GM12892 (cell line): ENCODE data around the gene PITPNC1.
"Not testable (repeated sequence)": the region's sequence is repeated elsewhere in the genome, so short reads cannot be mapped to it uniquely, and the experiment has no call there.

Experiments
- DNase-seq: peaks from one replicate; pipeline ENCODE4 v3.0.0; 2011; ENCODE audit not compliant: insufficient read length
- FAIRE-seq: peaks from 2 replicates; lab custom pipeline; 2011; peaks lifted over from hg19 to GRCh38; lab: Jason Lieb, UNC
- POLR2A ChIP-seq: IDR thresholded peaks from 2 replicates; pipeline ENCODE4 v1.6.1; 2011; ENCODE audit warnings: low read depth, low read length, control low read depth
- POLR2AphosphoS5 ChIP-seq: IDR thresholded peaks from 2 replicates; pipeline ENCODE4 v1.6.1; 2011; ENCODE audit warnings: low read depth, low read length, control low read depth
- TAF1 ChIP-seq: IDR thresholded peaks from 2 replicates; pipeline ENCODE4 v1.6.1; 2011; ENCODE audit warnings: low read depth, mild to moderate bottlenecking, control low read depth, low read length, borderline replicate concordance

PITPNC1 gene

DNA sequence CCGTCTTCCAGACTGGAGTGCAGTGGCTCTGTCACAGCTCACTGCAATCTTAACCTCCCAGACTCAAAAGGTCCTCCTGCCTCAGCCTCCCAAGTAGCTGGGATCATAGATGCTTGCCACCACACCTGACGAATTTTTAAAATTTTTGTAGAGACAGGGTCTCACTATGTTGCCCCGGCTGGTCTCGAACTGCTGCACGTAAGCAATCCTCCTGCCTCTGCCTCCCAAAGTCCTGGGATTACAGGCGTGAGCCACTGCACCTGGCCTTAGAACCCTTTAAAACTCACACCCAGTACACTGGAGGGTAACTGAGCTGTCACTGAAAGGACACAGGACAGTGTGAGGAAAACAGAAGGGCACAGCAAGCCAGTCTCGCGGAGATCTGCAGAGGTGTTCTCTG lies 243.0 kb downstream of the PITPNC1 start:
- TF ChIP-seq POLR2A (no peak), POLR2AphosphoS5 (no peak), TAF1 (no peak)
- DNase-seq (no peak), FAIRE-seq (no peak)

DNA sequence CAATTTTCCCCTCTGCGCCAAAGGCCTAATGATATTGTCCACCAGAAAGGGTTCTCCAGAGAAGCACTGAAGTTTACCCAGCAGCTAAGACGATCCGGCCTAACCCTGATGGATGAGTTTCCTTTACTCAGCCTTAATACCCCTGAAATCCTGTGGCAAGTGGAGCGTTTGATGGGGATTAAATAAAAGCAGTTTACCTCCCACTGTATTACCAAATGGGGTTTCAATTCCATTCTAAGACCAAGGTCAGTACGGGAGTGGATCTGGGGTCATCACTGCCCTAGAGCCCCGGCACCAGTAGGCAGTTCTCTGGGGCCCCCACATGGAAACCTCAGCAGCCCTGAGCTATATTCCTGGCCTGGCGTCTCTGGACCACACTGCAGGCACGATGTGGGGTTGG lies 243.6 kb downstream of the PITPNC1 start:
- TF ChIP-seq POLR2AphosphoS5 (no peak), TAF1 (no peak), POLR2A (no peak)
- FAIRE-seq (no peak), DNase-seq (no peak)

DNA sequence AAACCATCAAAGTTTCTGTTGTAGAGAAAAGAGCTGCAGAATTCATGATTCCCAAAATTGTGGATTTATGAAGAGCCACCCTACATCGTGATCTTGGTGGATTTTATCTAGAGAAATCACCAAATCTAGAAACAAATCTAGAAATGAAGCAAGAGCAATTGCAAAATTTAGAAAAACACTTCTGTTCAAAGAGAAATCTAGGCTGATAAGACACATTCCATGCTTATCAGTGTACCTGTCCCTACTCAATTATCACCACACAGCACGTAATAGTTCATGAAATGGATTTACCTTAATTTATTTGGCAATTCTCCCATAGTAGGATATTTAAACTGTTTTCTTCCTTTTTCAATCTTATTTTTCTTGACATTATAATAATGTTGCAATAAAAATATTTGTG lies 246.7 kb downstream of the PITPNC1 start:
- DNase-seq: no peak
- no peak for FAIRE-seq
- TF ChIP-seq TAF1 (no peak), POLR2AphosphoS5 (no peak), POLR2A (no peak)

DNA sequence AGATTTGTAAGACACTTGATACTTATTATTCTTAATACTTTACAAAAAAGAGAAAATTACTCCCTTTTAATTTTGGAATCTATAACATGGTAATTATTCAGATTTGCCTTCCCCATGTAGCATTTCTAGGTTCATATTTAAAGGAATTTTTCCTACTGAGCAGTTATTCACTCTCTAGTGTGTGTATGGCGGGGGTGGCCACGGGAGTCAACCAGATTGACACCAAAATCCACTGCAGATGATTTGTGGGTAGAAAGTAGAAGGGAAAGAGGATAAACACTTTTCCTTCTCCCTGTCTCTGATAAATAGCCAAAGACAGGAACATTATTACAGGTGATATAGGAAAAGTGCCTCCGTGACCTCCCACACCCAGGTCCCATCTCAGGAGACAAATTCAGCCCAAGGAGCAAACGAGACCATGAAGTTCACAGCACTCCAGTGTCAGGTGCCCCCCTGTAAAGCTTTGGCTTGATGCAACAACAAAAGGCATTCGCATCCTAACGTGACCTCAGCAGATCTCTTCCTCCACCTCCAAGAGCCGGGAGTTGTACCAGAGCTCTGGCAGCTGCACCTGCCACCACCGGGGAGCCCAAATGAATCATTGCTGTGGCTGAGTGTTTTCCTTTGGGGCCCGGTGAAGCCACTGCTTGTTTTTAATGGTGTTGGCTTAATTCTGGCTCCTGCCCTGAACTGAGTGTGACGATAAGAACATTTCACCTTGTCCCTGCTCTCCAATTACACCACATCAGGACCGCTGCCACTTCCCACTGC lies 248.0 kb downstream of the PITPNC1 start:
- FAIRE-seq (no peak), DNase-seq (no peak)
- TF ChIP-seq TAF1: no peak

DNA sequence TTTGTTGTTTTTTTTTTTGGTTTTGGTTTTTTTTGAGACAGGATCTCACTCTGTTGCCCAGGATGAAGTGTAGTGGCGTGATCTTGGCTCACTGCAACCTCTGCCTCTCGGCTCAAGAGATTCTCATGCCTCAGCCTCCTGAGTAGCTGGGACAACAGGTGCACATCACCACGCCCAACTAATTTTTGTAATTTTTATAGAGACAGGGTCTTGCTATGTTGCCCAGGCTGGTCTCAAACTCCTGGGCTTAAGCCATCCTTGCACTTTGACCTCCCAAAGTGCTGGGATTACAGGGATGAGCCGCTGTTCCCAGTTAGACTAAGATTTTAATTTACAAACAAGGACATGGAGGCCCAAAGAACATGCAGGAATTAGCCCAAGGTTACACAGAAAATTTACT lies 248.9 kb downstream of the PITPNC1 start:
- no peak for TF ChIP-seq POLR2AphosphoS5
- TF ChIP-seq TAF1: no peak
- no peak for TF ChIP-seq POLR2A
- no peak for FAIRE-seq
- no peak for DNase-seq

DNA sequence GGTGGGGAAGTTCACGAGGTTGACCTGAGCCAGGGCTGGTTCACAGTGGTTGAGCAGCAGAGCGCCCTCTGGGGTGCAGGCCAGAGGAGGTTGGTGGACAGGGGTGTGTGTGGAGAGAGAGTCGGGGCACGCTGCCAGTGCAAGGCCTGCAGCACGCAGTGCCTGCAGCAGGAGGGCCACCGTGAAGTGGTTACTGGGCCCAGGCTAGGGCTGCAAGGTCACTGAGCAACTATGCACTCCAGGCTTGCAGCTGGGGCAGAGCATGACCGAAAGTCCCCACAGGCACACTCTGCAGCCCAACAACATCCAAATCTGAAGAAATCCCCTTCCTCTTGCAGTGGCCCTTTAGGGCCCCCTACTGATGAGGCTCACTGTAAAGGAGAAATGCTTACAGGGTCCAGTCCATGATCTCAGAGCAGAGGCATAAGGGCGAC lies 251.5 kb downstream of the PITPNC1 start:
- FAIRE-seq (no peak), DNase-seq (peak; percentile 35)
- TF ChIP-seq TAF1: no peak
- no peak for TF ChIP-seq POLR2A
- no peak for TF ChIP-seq POLR2AphosphoS5

DNA sequence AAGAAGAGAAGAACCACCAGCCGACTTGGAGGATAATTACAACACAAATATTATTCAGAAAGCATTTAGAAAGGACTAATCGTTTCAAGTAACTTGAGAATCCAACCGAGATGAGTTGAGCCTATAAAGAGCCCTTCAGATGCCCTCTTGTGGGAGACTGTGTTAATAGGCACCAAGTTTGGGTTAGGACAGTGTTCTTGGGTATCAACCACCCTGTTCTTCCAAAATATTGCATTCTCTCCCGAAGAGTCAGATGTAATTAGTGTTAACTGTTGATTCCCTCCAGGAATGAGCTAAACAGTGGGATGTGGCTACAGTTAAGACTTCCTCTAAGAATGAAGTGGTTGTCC lies 252.9 kb downstream of the PITPNC1 start:
- DNase-seq (no peak), FAIRE-seq (no peak)
- TF ChIP-seq POLR2AphosphoS5 (no peak), POLR2A (no peak), TAF1 (no peak)

DNA sequence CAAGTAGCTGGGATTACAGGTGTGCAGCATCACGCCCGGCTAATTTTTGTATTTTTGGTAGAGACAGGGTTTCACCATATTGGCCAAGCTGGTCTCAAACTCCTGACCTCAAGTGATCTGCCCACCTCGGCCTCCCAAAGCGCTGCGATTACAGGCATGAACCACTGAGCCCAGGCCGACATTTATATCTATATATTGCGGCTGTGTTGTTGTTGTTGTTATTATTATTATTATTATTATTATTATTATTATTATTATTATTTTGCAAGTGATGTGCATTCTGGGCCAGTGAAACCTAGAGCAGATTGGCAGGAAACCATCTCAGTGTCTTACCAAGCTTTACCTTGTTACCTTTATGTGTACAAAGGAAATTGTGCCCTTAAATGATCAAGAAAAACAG lies 253.8 kb downstream of the PITPNC1 start:
- FAIRE-seq, DNase-seq: not testable (repeated sequence)

DNA sequence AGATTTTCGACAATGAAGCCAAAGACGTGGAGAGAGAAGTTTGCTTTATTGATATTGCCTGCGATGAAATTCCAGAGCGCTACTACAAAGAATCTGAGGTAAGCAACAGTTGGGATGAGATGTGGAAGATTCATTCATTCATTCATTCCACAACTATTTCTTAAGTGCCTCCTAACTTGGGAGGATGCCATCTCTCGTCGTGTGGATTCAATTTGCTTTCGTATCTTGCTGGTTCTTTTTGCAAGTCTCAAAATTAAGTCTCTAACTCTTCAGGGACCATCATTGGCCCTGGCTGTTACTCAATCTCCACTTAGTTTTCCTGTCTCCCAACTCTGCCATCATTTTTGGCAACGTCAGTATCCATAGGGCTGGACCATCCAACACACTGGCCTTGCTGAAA lies 255.1 kb downstream of the PITPNC1 start:
- TF ChIP-seq POLR2AphosphoS5: no peak
- TF ChIP-seq POLR2A: no peak
- no peak for TF ChIP-seq TAF1
- FAIRE-seq (no peak), DNase-seq (no peak)

DNA sequence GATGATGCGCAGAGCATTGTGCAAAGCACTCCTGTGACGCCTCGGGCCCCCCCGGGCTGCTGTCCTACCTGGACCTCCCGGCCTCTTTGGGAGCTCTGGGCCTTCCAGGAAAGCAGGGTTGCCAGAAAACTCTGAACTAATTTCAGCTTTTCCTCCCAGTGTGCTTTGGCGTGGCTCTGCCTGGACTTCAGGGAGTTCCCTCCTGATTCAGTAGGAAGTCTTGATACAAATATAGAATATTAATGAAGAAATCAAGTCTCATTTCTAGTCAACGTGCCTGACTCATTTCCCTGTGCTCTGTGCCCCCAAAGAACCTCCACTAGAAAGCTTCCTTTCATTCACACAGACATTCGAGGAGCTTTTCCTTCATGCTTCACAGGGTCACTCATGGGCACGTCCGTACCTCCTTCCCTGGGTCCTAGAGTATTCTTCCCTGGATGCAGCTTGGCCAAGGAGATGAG lies 256.7 kb downstream of the PITPNC1 start:
- no peak for DNase-seq
- FAIRE-seq: no peak
- TF ChIP-seq POLR2AphosphoS5 (no peak), POLR2A (no peak), TAF1 (no peak)

DNA sequence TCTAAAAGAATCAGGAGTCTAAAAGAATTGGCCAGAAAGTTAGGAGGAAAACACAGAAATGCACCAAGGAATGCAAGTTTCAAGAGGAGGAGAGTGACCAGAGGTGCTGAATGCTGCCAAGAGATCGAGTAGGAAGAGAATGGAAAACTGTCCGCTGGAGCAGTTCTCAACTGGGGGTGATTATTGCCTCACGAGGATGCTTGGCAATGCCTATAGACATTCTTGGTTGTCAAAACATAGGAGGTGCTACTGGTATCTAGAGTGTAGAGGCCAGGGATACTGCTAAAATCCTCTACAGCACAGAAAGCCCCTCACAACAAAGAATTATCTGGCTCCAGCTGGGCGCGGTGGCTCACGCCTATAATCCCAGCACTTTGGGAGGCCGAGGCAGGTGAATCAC lies 258.6 kb downstream of the PITPNC1 start:
- TF ChIP-seq POLR2AphosphoS5 (no peak), POLR2A (no peak), TAF1 (no peak)
- no peak for FAIRE-seq
- no peak for DNase-seq

DNA sequence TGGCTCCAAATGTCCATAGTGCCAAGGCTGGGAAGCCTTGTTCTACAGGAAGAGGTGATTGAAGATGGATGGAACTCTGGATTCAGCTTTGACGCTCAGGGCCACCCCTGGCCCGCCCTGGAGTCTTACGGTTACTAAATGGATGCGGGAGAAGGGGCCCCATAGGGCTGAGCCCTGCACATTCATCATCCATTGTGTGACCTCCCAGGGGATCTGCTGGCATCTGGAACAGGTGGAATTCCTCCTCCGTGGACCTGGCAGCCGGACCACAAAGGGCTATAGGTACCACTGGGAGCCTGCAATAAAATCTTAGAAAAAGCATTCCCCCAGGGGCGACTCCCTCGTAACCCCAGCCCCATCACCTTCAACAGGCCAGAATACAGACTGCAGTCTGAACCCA lies 259.2 kb downstream of the PITPNC1 start:
- DNase-seq (no peak), FAIRE-seq (no peak)
- TF ChIP-seq POLR2AphosphoS5 (no peak), TAF1 (no peak), POLR2A (no peak)

DNA sequence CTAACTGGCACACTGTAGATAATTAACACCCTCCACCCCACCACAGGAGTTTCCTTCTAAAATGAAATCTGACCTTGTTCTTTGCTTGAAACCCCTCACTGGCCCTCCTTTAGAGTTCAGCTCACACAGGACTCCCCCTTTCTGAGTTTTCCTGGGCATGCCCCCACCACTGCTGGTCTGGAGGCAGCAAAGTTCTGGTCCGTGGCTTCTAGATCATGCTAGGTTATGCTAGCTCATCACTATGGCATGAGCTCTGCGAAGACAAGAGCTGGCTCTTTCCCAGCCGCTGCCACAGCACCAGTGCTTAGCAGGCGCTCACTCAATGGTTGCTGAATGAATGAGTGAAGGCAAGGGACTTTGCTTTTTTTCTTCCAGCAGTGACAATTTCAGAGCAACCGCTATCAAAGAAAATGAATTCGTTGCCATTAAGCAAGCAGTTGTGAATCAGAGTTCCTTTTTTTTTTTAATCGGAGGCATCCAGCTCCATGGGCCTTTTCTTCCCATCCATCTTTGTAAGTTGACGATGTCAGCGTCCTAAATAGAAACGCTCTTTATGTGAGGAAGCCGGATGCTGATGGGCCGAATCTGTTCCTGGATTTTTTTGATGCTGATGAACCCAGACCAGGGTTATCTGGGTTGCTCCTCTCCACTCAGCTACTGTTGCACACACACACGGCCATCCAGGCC lies 259.9 kb downstream of the PITPNC1 start:
- no peak for TF ChIP-seq POLR2AphosphoS5
- no peak for TF ChIP-seq TAF1
- no peak for TF ChIP-seq POLR2A
- FAIRE-seq (no peak), DNase-seq (no peak)
